IMR-90 (cell line): ENCODE data around the gene HOXB2. TPM values are rescaled to one million over a fixed set of nuclear protein-coding genes. Genes with fewer than 3 reads are reported as not detected.

ENCODE experiments used
- ATAC-seq: fragments of 200-7000 bp; cut with Tn5 transposase; 2 replicates; pipeline ENCODE4 v1.9.1; 2020; ENCODE audit warnings: low read depth, mild to moderate bottlenecking, moderate library complexity
- BruUV-seq: library from RNA; stranded (reverse); fragments of 400-500 nt; replicated peaks from 2 replicates; lab custom pipeline; 2021; lab: Mats Ljungman, UMichigan
- CTCF ChIA-PET: fragments of 300-600 bp; formaldehyde crosslinking; extraction: SDS; loops from one replicate; lab custom pipeline; 2021; ENCODE audit warnings: antibody characterized with exemption; lab: Yijun Ruan, JAX
- POLR2A ChIA-PET: fragments of 300-600 bp; sonication (Branson Sonifier 250); formaldehyde crosslinking; loops from one replicate; lab custom pipeline; 2022; ENCODE audit warnings: antibody characterized with exemption; ENCODE audit not compliant: unreplicated experiment; lab: Charles Lee
- DNase-seq: peaks from one replicate; pipeline ENCODE4 v3.0.0; 2013
- H2AFZ ChIP-seq: replicated peaks from 2 replicates; pipeline ENCODE3; 2013; ENCODE audit warnings: low read length, mild to moderate bottlenecking; ENCODE audit not compliant: poor library complexity
- H2AK5ac ChIP-seq: 2 replicates; pipeline ENCODE4 v1.6.1; 2013; ENCODE audit warnings: low read depth, low read length, inconsistent platforms
- H2AK9ac ChIP-seq: replicated peaks from 2 replicates; pipeline ENCODE3; 2013; ENCODE audit warnings: mild to moderate bottlenecking, low read depth, low read length, moderate library complexity; ENCODE audit not compliant: poor library complexity
- H2BK120ac ChIP-seq: 2 replicates; pipeline ENCODE4 v1.6.1; 2013; ENCODE audit warnings: low read depth, low read length, inconsistent platforms
- H2BK15ac ChIP-seq: 3 replicates; pipeline ENCODE4 v1.6.1; 2013; ENCODE audit warnings: low read depth, low read length, inconsistent platforms
- H2BK20ac ChIP-seq: 2 replicates; pipeline ENCODE4 v1.6.1; 2013; ENCODE audit warnings: low read depth, mild to moderate bottlenecking, inconsistent platforms, low read length, moderate library complexity
- H2BK5ac ChIP-seq: 2 replicates; pipeline ENCODE4 v1.6.1; 2013; ENCODE audit warnings: mild to moderate bottlenecking, low read depth, low read length, inconsistent platforms; ENCODE audit not compliant: poor library complexity, severe bottlenecking
- H3K14ac ChIP-seq: replicated peaks from 2 replicates; pipeline ENCODE4 v1.6.1; 2013; ENCODE audit warnings: low read depth, low read length, inconsistent platforms
- H3K18ac ChIP-seq: 2 replicates; pipeline ENCODE4 v1.6.1; 2013; ENCODE audit warnings: low read depth, low read length, control low read depth
- H3K23ac ChIP-seq: 2 replicates; pipeline ENCODE4 v1.6.1; 2013; ENCODE audit warnings: low read depth, low read length, inconsistent platforms
- H3K27ac ChIP-seq: 2 replicates; pipeline ENCODE4 v1.5.1; 2013; ENCODE audit warnings: mild to moderate bottlenecking, control low read depth, low read length; ENCODE audit not compliant: insufficient read depth
- H3K27me3 ChIP-seq: 2 replicates; pipeline ENCODE4 v1.6.1; 2013; ENCODE audit warnings: low read length; ENCODE audit not compliant: control insufficient read depth, insufficient read depth
- H3K36me3 ChIP-seq: 2 replicates; pipeline ENCODE4 v1.6.1; 2013; ENCODE audit warnings: low read length, mixed read lengths; ENCODE audit not compliant: control insufficient read depth, insufficient read depth
- H3K4ac ChIP-seq: 2 replicates; pipeline ENCODE4 v1.6.1; 2013; ENCODE audit warnings: low read depth, low read length, inconsistent platforms
- H3K4me1 ChIP-seq: 2 replicates; pipeline ENCODE4 v1.6.1; 2013; ENCODE audit warnings: low read length, mixed read lengths; ENCODE audit not compliant: control insufficient read depth, insufficient read depth
- H3K4me2 ChIP-seq: 2 replicates; pipeline ENCODE4 v1.6.1; 2013; ENCODE audit warnings: low read depth, mild to moderate bottlenecking, control low read depth, low read length, moderate library complexity
- H3K4me3 ChIP-seq: 2 replicates; pipeline ENCODE4 v1.5.1; 2013; ENCODE audit warnings: low read depth, mild to moderate bottlenecking, control low read depth, low read length, moderate library complexity; ENCODE audit not compliant: insufficient read depth
- H3K56ac ChIP-seq: 2 replicates; pipeline ENCODE4 v1.6.1; 2013; ENCODE audit warnings: low read length, inconsistent platforms; ENCODE audit not compliant: insufficient read depth; ENCODE audit errors: extremely low read depth
- H3K79me1 ChIP-seq, 2 experiments: 2 replicates each; pipeline ENCODE4 v1.6.1; 2013; ENCODE audit warnings: low read length in 2 of 2, inconsistent platforms in 1 of 2, low read depth in 1 of 2
- H3K9ac ChIP-seq: 2 replicates; pipeline ENCODE4 v1.6.1; 2013; ENCODE audit warnings: low read depth, low read length, control low read depth
- H3K9me1 ChIP-seq: 2 replicates; pipeline ENCODE4 v1.6.1; 2013; ENCODE audit warnings: low read length, inconsistent platforms; ENCODE audit not compliant: insufficient read depth
- H3K9me3 ChIP-seq: 2 replicates; pipeline ENCODE4 v1.6.1; 2013; ENCODE audit warnings: low read length; ENCODE audit not compliant: control insufficient read depth, insufficient read depth
- H4K20me1 ChIP-seq: 2 replicates; pipeline ENCODE4 v1.6.1; 2013; ENCODE audit warnings: low read length, inconsistent platforms; ENCODE audit not compliant: insufficient read depth
- H4K5ac ChIP-seq: 2 replicates; pipeline ENCODE4 v1.6.1; 2013; ENCODE audit warnings: mild to moderate bottlenecking, low read depth, low read length, control low read depth
- H4K8ac ChIP-seq, 2 experiments: 2 replicates each; pipeline ENCODE4 v1.6.1; 2013; ENCODE audit warnings: low read depth in 2 of 2, low read length in 2 of 2, control low read depth in 1 of 2, inconsistent platforms in 1 of 2
- H4K91ac ChIP-seq: 2 replicates; pipeline ENCODE4 v1.6.1; 2013; ENCODE audit warnings: low read depth, low read length, inconsistent platforms; ENCODE audit not compliant: insufficient read depth
- FOS ChIP-seq: fragments of 150-350 bp; IDR thresholded peaks from 2 replicates; pipeline ENCODE4 v1.6.1; 2016; ENCODE audit warnings: low read depth, low read length
- MAZ ChIP-seq: IDR thresholded peaks from 2 replicates; pipeline ENCODE4 v1.6.1; 2012; ENCODE audit warnings: low read depth, mild to moderate bottlenecking, low read length, improper control_type of control experiment, moderate library complexity, borderline replicate concordance
- WGBS, 2 experiments: methylation state at CpG; one replicate each; pipeline versions ENCODE4 v1.1.5 to v1.1.7; 2013; ENCODE audit warnings: missing lambda C conversion rate in 2 of 2; ENCODE audit not compliant: insufficient read length in 1 of 2; ENCODE audit errors: extremely low coverage in 2 of 2; 5-methylcytosine and 5-hydroxymethylcytosine counted together
- dilution Hi-C: fragments of 300-500 bp; cut with HindIII; formaldehyde crosslinking; loops from one replicate; pipeline ENCODE4 v1.14.3; 2018; ENCODE audit warnings: low sequenced_read_pairs; ENCODE audit not compliant: unreplicated experiment
- in situ Hi-C: fragments of 300-500 bp; cut with MboI; formaldehyde crosslinking; loops from 3 replicates; pipeline ENCODE4 v1.14.3; 2019; ENCODE audit warnings: low sequenced_read_pairs, inconsistent platforms, mixed read lengths
- intact Hi-C: fragments of 100-400 bp; cut with micrococcal nuclease; formaldehyde crosslinking; loops from 2 replicates; pipeline ENCODE4 v1.10.0; 2022
- polyA plus RNA-seq, 3 experiments: library from polyadenylated mRNA; depleted of rRNA; stranded (reverse); fragments of >200 nt; gene quantifications; 2 replicates each; pipeline ENCODE4 v1.2.3, GENCODE V29; 2012; ENCODE audit warnings: low replicate concordance in 1 of 3
- total RNA-seq: library from RNA; depleted of rRNA; stranded (reverse); fragments of >200 nt; gene quantifications from 2 replicates; pipeline ENCODE4 v1.2.3, GENCODE V29; 2012

The HOXB2 gene
- total and polyA plus RNA-seq, 2 of the 4 experiments (the other 2 are of a cell fraction) = 2.7 to 29.9 TPM

- dilution Hi-C loops = no loop called here
- POLR2A ChIA-PET = no interaction called here
- H3K4me2 ChIP-seq = no peak overlapping the region
- no peak overlapping the region for H2AK5ac ChIP-seq
- DNase-seq (no peak), ATAC-seq (no peak)
- no peak overlapping the region for H3K4ac ChIP-seq
- H3K23ac ChIP-seq = no peak overlapping the region
- H4K91ac ChIP-seq = no peak overlapping the region
- H3K18ac ChIP-seq = no peak overlapping the region
- no peak for TF ChIP-seq FOS
- TF ChIP-seq MAZ = no peak
- peaks cover 5% of the 10 kb centered on the region for H3K9me1 ChIP-seq
- in situ Hi-C loops = no loop called here
- no peak overlapping the region for H3K56ac ChIP-seq
- no peak overlapping the region for H4K8ac ChIP-seq
- no CpG with 5 or more reads among the region's 3 CpGs for WGBS, 2 experiments
- H3K9me3 ChIP-seq = no peaks in the 10 kb centered on the region
- H4K5ac ChIP-seq = no peak overlapping the region
- no peak overlapping the region for H2AFZ ChIP-seq
- no peak overlapping the region for H2AK9ac ChIP-seq
- H2BK20ac ChIP-seq = no peak overlapping the region
- no peak overlapping the region for H2BK120ac ChIP-seq
- H3K14ac ChIP-seq = no peak overlapping the region
- intact Hi-C loops = no loop called here
- H3K36me3 ChIP-seq = no peaks in the 10 kb centered on the region
- BruUV-seq = no TSS peak
- H3K4me3 ChIP-seq = no peak overlapping the region
- H3K27ac ChIP-seq = no peak overlapping the region
- CTCF ChIA-PET = no interaction called here
- no peak overlapping the region for H3K9ac ChIP-seq
- no peaks in the 10 kb centered on the region for H4K20me1 ChIP-seq
- no peak overlapping the region for H2BK15ac ChIP-seq
- H2BK5ac ChIP-seq = no peak overlapping the region
- peaks cover 37% of the 10 kb centered on the region for H3K27me3 ChIP-seq
- peaks cover 9% of the 10 kb centered on the region for H3K4me1 ChIP-seq
- H3K79me1 ChIP-seq = no peaks in the 10 kb centered on the region
These were observed 27.4 kb downstream of the HOXB2 start for GRCh38 chr17:48517478-48517877.
